Mesodermal cell (in vitro differentiated cells): ENCODE data around the gene AUTS2.

ENCODE experiments used
- H3K27ac ChIP-seq: 2 replicates; pipeline ENCODE4 v1.7.0; 2013; ENCODE audit warnings: mild to moderate bottlenecking, low read depth, low read length, moderate library complexity; ENCODE audit not compliant: severe bottlenecking
- H3K36me3 ChIP-seq: 2 replicates; pipeline ENCODE4 v1.7.1; 2013; ENCODE audit warnings: mild to moderate bottlenecking, low read length, moderate library complexity; ENCODE audit not compliant: control insufficient read depth, insufficient read depth
- H3K4me1 ChIP-seq: one replicate; pipeline ENCODE4 v1.7.1; 2013; ENCODE audit warnings: mild to moderate bottlenecking, low read length; ENCODE audit not compliant: insufficient read depth, control insufficient read depth, poor library complexity, severe bottlenecking
- H3K4me3 ChIP-seq: 2 replicates; pipeline ENCODE4 v1.7.0; 2013; ENCODE audit warnings: low read length, control low read depth, mild to moderate bottlenecking; ENCODE audit not compliant: insufficient read depth, poor library complexity, severe bottlenecking; ENCODE audit errors: extremely low read depth
- H3K9me3 ChIP-seq: 2 replicates; pipeline ENCODE4 v1.7.1; 2013; ENCODE audit warnings: mild to moderate bottlenecking, low read length, moderate library complexity; ENCODE audit not compliant: control insufficient read depth
- WGBS, 2 experiments: methylation state at CpG; one replicate each; pipeline ENCODE4 v1.1.5; 2013; ENCODE audit warnings: missing lambda C conversion rate in 2 of 2; ENCODE audit not compliant: insufficient coverage in 2 of 2; 5-methylcytosine and 5-hydroxymethylcytosine counted together

The AUTS2 gene

DNA sequence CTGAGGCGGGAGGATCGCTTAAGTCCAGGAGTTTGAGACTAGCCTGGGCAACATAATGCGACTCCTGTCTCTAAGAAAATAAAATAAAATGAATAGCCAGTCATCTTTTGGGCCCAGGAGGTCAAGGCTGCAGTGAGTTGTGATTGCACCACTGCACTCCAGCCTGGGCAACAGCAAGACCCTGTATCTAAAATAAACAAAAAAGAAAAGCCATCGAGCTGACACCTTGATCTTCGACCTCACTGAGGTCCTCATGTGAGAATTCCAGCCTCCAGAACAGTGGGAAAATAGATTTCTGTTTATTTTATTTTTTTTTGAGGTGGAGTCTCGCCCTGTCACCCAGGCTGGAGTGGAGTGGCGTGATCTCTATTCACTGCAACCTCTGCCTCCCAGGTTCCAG lies 1232.2 kb downstream of the AUTS2 start:
- Histone ChIP-seq H3K9me3 (peaks cover 3% of the 10 kb centered on the region), H3K27ac (no peak overlapping the region), H3K36me3 (no peaks in the 10 kb centered on the region), H3K4me1 (peaks cover 5% of the 10 kb centered on the region), H3K4me3 (no peak overlapping the region)
- WGBS, 2 experiments: 88 to 100% methylated on average over 3 to 6 of the region's 7 CpGs

DNA sequence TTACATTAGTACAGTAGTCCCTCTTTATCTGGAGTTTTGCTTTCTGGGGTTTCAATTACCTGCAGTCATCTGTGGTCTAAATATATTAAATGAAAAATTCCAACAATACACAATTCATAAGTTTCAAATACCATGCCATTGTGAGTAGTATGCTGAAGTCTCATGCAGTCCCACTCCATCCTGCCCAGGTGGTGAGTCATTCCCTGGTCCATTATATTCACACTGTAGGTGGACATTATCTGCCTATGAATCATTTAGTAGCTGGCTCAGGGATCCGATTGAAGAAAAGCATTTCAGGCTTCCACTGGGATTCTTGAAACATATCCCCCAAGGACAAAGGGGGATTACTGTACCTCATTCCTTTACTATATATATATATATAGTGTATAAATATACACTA lies 1235.5 kb downstream of the AUTS2 start:
- Histone ChIP-seq H3K4me3 (no peak overlapping the region), H3K27ac (no peak overlapping the region), H3K36me3 (no peaks in the 10 kb centered on the region), H3K4me1 (peaks cover 5% of the 10 kb centered on the region), H3K9me3 (peaks cover 12% of the 10 kb centered on the region)
- no CpG with 5 or more reads among the region's 1 CpG for WGBS, 2 experiments

DNA sequence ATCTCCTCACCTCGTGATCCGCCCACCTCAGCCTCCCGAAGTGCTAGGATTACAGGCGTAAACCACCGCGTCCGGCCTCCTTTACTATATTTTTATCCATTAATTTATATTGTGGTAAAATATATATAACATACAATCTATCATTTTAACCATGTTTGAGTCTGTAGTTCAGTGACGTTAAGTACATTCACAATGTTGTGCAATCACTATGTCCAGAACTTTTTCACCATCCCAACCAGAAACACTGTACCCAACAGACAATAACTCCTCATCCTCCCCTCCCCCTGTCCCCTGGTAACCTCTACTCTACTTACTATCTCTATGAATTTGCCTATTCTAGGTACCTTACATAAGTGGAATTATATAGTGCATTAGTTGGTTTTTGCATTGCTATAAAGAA lies 1236.1 kb downstream of the AUTS2 start:
- 91 to 100% methylated on average over 1 to 3 of the region's 8 CpGs for WGBS, 2 experiments
- Histone ChIP-seq H3K9me3 (peaks cover 12% of the 10 kb centered on the region), H3K4me1 (peaks cover 5% of the 10 kb centered on the region)

DNA sequence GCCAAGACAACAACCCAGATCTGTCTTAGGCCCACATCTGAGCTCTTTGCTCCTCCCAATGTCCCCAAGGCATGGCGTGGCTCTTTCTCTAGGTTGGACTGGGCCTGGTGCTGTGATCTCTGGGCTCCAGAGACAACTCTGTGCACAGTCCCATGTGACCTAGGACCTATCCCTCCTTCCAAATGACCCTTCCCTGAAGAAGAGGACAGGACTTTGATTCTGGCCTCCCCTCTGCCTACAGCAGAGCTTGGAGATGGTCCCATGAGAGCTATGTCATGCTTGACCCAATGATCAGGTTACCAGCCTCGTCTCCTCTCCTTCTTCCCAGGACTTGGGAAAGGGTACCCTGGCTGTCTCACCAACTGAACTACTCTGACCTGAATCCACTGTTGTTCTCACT lies 1237.4 kb downstream of the AUTS2 start:
- WGBS, 2 experiments: 67 to 71% methylated on average over 2 of the region's 2 CpGs
- H3K36me3 ChIP-seq: no peaks in the 10 kb centered on the region
- no peaks in the 10 kb centered on the region for H3K4me1 ChIP-seq
- no peak overlapping the region for H3K4me3 ChIP-seq
- H3K27ac ChIP-seq: no peak overlapping the region
- H3K9me3 ChIP-seq: peaks cover 12% of the 10 kb centered on the region

More for the DNA sequence above, 1236.1 kb downstream of the AUTS2 start:
- Histone ChIP-seq H3K4me3 (no peak overlapping the region), H3K27ac (no peak overlapping the region), H3K36me3 (no peaks in the 10 kb centered on the region)

DNA sequence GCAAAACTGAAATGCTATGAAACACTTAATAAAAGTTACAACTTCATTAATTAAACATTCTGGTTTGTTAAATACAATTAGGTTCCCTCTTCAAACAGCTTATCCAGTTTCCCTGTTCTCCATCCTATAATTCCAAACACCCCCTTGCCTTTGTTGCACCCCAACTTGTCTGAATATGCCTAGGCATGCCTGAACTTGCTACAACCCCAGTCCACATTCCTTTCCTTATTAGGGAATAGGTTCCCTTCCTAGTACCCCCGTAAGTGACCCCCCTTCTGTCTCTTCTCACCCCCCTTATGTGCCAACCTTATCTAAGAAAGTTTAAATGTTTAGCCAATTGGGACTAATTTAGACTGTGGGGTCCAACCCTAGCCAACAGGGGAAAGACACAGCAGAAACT lies 1238.0 kb downstream of the AUTS2 start:
- Histone ChIP-seq H3K27ac (no peak overlapping the region), H3K4me1 (no peaks in the 10 kb centered on the region), H3K36me3 (no peaks in the 10 kb centered on the region), H3K4me3 (no peak overlapping the region), H3K9me3 (peaks cover 12% of the 10 kb centered on the region)
- WGBS, 2 experiments: no CpG with 5 or more reads among the region's 1 CpG

DNA sequence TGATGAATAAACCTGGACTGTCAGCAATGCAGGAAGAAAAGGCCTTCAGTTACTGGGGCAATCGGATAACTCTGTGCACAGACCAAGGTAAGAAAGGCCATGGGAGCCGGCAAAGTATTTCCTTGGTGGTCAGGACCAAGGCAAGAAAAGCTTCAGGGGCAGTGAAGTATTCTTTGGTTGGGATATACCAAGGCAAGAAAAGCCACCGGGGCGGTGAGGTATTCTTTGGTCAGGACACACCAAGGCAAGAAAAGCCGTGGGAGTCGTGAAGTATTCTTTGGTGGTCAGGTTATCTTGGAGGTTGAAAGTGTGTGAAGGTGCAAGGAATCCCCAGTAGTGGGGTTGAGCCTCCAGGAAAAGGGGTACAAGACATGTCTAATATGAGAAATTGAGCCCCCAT lies 1238.7 kb downstream of the AUTS2 start:
- peaks cover 12% of the 10 kb centered on the region for H3K9me3 ChIP-seq
- 98 to 100% methylated on average over 4 to 6 of the region's 6 CpGs for WGBS, 2 experiments
- no peaks in the 10 kb centered on the region for H3K4me1 ChIP-seq
- no peak overlapping the region for H3K4me3 ChIP-seq
- no peaks in the 10 kb centered on the region for H3K36me3 ChIP-seq
- H3K27ac ChIP-seq: no peak overlapping the region

DNA sequence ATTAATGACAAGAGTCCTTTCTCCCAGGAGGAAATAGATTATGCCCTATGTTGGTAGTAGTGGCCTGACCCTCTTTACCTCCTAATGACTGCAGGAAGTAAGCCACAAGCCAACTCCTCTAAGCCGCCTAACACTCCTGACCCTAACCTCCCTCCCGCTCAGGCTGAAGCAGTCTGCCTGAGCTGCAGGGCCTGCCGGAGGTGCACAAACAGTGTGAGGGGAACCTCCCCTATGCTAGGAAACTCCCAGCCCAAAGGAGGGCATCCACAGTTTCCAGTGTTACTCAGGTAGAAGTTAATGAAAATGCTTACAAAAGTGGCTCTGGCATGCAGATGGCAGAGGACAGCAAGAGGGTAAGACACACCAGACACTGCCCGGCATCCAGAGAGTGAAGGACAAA lies 1239.3 kb downstream of the AUTS2 start:
- WGBS, 2 experiments: 79 to 94% methylated on average over 1 to 4 of the region's 4 CpGs
- no peaks in the 10 kb centered on the region for H3K36me3 ChIP-seq

DNA sequence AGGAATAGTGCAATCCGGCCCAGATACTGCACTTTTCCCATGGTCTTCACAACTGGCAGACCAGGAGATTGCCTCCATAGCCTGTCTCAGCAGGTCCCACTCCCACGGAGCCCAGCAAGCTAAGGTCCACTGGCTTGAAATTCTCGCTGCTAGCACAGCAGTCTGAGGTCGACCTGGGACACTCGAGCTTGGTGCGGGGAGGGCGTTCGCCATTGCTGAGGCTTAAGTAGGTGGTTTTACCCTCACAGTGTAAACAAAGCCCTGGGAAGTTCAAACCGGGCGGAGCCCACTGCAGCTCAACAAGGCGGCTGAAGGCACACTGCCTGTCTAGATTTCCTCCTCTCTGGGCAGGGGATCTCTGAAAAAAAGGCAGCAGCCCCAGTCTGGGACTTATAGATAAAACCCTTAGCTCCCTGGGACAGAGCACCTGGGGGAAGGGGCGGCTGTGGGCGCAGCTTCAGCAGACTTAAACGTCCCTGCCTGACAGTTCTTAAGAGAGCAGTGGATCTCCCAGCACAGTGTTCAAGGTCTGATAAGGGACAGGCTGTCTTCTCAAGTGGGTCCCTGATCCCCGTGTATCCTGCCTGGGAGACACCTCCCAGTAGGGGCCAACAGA lies 1240.1 kb downstream of the AUTS2 start:
- no peak overlapping the region for H3K4me3 ChIP-seq
- no peak overlapping the region for H3K27ac ChIP-seq
- WGBS, 2 experiments: 81 to 86% methylated on average over 15 of the region's 15 CpGs
- no peaks in the 10 kb centered on the region for H3K36me3 ChIP-seq
- H3K4me1 ChIP-seq: no peaks in the 10 kb centered on the region
- peaks cover 12% of the 10 kb centered on the region for H3K9me3 ChIP-seq

More for the DNA sequence above, 1239.3 kb downstream of the AUTS2 start:
- H3K4me3 ChIP-seq: no peak overlapping the region
- no peaks in the 10 kb centered on the region for H3K4me1 ChIP-seq
- peaks cover 12% of the 10 kb centered on the region for H3K9me3 ChIP-seq
- H3K27ac ChIP-seq: no peak overlapping the region
